ENCODE data around the gene FCRL5. TPM values are rescaled to one million over a fixed set of nuclear protein-coding genes. Genes with fewer than 3 reads are reported as not detected.
"Not testable (repeated sequence)": the region's sequence is repeated elsewhere in the genome, so short reads cannot be mapped to it uniquely, and the experiment has no call there.

FCRL5 gene
- total RNA-seq, 1 experiment from 2014 or later: not detected

- CTCF ChIA-PET: interaction anchor here (0.7 to 0.9 kb wide), 3 partner anchors 13 to 189 kb away, joined by 3 to 4 read pairs (median 3); no protein-coding TSS in a partner anchor
- DNase-seq: no peak
- no peaks in the 10 kb centered on the region for H3K36me3 Mint-ChIP-seq (ENCODE audit: insufficient read depth, unreplicated experiment)
- H3K4me3 Mint-ChIP-seq (ENCODE audit: low read depth, unreplicated experiment): no peak overlapping the region
- no peaks in the 10 kb centered on the region for H3K4me1 Mint-ChIP-seq (ENCODE audit: low read depth, unreplicated experiment)
- H3K9me3 Mint-ChIP-seq (ENCODE audit: low read depth, unreplicated experiment): no peaks in the 10 kb centered on the region
- TF ChIP-seq, protein P1, sequence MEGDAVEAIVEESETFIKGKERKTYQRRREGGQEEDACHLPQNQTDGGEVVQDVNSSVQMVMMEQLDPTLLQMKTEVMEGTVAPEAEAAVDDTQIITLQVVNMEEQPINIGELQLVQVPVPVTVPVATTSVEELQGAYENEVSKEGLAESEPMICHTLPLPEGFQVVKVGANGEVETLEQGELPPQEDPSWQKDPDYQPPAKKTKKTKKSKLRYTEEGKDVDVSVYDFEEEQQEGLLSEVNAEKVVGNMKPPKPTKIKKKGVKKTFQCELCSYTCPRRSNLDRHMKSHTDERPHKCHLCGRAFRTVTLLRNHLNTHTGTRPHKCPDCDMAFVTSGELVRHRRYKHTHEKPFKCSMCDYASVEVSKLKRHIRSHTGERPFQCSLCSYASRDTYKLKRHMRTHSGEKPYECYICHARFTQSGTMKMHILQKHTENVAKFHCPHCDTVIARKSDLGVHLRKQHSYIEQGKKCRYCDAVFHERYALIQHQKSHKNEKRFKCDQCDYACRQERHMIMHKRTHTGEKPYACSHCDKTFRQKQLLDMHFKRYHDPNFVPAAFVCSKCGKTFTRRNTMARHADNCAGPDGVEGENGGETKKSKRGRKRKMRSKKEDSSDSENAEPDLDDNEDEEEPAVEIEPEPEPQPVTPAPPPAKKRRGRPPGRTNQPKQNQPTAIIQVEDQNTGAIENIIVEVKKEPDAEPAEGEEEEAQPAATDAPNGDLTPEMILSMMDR (IDR thresholded peaks at IDR 0.05; ENCODE audit: unreplicated experiment): no peak
- BruUV-seq (replicated peaks): no TSS peak
- H3K27me3 Mint-ChIP-seq (ENCODE audit: unreplicated experiment): peaks cover 10% of the 10 kb centered on the region
- intact Hi-C loops (cut with micrococcal nuclease; ENCODE audit: unreplicated experiment): no loop called here
- no peak overlapping the region for H3K27ac Mint-ChIP-seq (ENCODE audit: unreplicated experiment)
Observed at GRCh38 chr1:157566484-157567300, 14.4 kb upstream of the FCRL5 start.

GRCh38 chr1:157562515-157562914, 10.2 kb upstream of the FCRL5 start:
- no peaks in the 10 kb centered on the region for H3K4me1 Mint-ChIP-seq (ENCODE audit: low read depth, unreplicated experiment)
- TF ChIP-seq, protein P1 (IDR thresholded peaks at IDR 0.05; ENCODE audit: unreplicated experiment): no peak
- no peak for DNase-seq
- peaks cover 12% of the 10 kb centered on the region for H3K27me3 Mint-ChIP-seq (ENCODE audit: unreplicated experiment)
- H3K36me3 Mint-ChIP-seq (ENCODE audit: insufficient read depth, unreplicated experiment): no peaks in the 10 kb centered on the region
- no peak overlapping the region for H3K4me3 Mint-ChIP-seq (ENCODE audit: low read depth, unreplicated experiment)
- no peaks in the 10 kb centered on the region for H3K9me3 Mint-ChIP-seq (ENCODE audit: low read depth, unreplicated experiment)
- CTCF ChIA-PET: interaction anchor here (1.2 kb wide), 1 partner anchor 18 kb away, joined by 3 read pairs; no protein-coding TSS in a partner anchor
- H3K27ac Mint-ChIP-seq (ENCODE audit: unreplicated experiment): no peak overlapping the region
- BruUV-seq (replicated peaks): no TSS peak
- intact Hi-C loops (cut with micrococcal nuclease; ENCODE audit: unreplicated experiment): no loop called here

GRCh38 chr1:157558119-157558518, 5.8 kb upstream of the FCRL5 start:
- no peak overlapping the region for H3K27ac Mint-ChIP-seq (ENCODE audit: unreplicated experiment)
- no peaks in the 10 kb centered on the region for H3K9me3 Mint-ChIP-seq (ENCODE audit: low read depth, unreplicated experiment)
- DNase-seq: no peak
- H3K4me1 Mint-ChIP-seq (ENCODE audit: low read depth, unreplicated experiment): no peaks in the 10 kb centered on the region
- no peak overlapping the region for H3K4me3 Mint-ChIP-seq (ENCODE audit: low read depth, unreplicated experiment)
- CTCF ChIA-PET: interaction anchor here (0.8 kb wide), 1 partner anchor 22 kb away, joined by 3 read pairs; no protein-coding TSS in a partner anchor
- BruUV-seq (replicated peaks): no TSS peak
- intact Hi-C loops (cut with micrococcal nuclease; ENCODE audit: unreplicated experiment): no loop called here
- TF ChIP-seq, protein P1 (IDR thresholded peaks at IDR 0.05; ENCODE audit: unreplicated experiment): no peak
- peaks cover 12% of the 10 kb centered on the region for H3K27me3 Mint-ChIP-seq (ENCODE audit: unreplicated experiment)
- H3K36me3 Mint-ChIP-seq (ENCODE audit: insufficient read depth, unreplicated experiment): no peaks in the 10 kb centered on the region

DNA sequence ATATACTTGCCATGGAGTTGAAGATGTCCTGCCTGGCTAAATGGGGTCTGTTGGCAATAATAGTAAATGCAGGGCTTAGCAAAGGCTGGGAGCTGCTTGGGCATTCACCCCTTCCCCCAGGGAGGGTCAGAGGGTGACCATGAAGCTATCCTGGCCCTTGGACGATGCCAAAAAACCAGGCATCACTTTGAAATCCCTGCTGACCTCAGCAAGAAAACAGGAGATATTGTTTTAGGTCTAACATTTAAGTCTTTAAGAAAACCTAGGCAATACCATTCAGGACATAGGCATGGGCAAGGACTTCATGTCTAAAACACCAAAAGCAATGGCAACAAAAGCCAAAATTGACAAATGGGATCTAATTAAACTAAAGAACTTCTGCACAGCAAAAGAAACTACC, 4.2 kb downstream of the FCRL5 start:
- CTCF ChIA-PET: not testable (repeated sequence)

GRCh38 chr1:157542676-157543075, 9.6 kb downstream of the FCRL5 start:
- TF ChIP-seq, protein P1 (IDR thresholded peaks at IDR 0.05; ENCODE audit: unreplicated experiment): no peak
- Mint-ChIP-seq H3K27me3 (ENCODE audit: unreplicated experiment) (peaks cover 59% of the 10 kb centered on the region), H3K4me1 (ENCODE audit: low read depth, unreplicated experiment) (peaks cover 16% of the 10 kb centered on the region), H3K27ac (ENCODE audit: unreplicated experiment) (no peak overlapping the region), H3K4me3 (ENCODE audit: low read depth, unreplicated experiment) (no peak overlapping the region), H3K9me3 (ENCODE audit: low read depth, unreplicated experiment) (no peaks in the 10 kb centered on the region), H3K36me3 (ENCODE audit: insufficient read depth, unreplicated experiment) (no peaks in the 10 kb centered on the region)
- peak; percentile 66 for DNase-seq
- intact Hi-C loops (cut with micrococcal nuclease; ENCODE audit: unreplicated experiment): no loop called here
- CTCF ChIA-PET: interaction anchor here (1.4 kb wide), 1 partner anchor 38 kb away, joined by 3 read pairs; no protein-coding TSS in a partner anchor
- BruUV-seq (replicated peaks): no TSS peak

More for the DNA sequence above, 4.2 kb downstream of the FCRL5 start:
- H3K4me1 Mint-ChIP-seq (ENCODE audit: low read depth, unreplicated experiment); H3K4me3 Mint-ChIP-seq (ENCODE audit: low read depth, unreplicated experiment); H3K27ac Mint-ChIP-seq (ENCODE audit: unreplicated experiment); BruUV-seq (replicated peaks); DNase-seq; intact Hi-C loops (cut with micrococcal nuclease; ENCODE audit: unreplicated experiment); H3K36me3 Mint-ChIP-seq (ENCODE audit: insufficient read depth, unreplicated experiment); H3K9me3 Mint-ChIP-seq (ENCODE audit: low read depth, unreplicated experiment): not testable (repeated sequence)
- peaks cover 26% of the 10 kb centered on the region for H3K27me3 Mint-ChIP-seq (ENCODE audit: unreplicated experiment)
